ENCODE results near the gene TREH.
"Not testable (repeated sequence)": the region's sequence is repeated elsewhere in the genome, so short reads cannot be mapped to it uniquely, and the experiment has no call there.

The TREH gene

DNA sequence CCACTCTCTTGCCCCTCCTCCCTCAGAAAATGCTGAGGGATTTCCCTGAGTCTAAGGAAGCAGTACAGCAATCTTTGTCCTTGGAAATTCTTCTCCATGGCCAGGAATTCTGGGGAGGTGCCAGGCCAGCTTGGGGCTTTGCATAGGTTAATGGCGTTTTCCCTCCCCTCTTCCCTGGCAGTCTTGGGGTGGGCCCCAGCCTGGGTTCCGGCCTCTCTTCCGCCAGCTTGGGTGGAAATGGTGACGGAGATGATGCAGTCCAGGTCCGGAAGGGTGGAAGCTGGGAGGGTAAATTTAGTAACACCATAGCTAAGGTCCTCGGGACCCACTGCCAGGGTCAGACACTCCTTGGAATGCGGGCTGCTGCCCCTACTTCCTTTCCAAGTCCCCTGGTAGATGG lies 67.1 kb downstream of the TREH start:
- no peak for DNase-seq (ENCODE audit: low read depth in 2 of 2)

DNA sequence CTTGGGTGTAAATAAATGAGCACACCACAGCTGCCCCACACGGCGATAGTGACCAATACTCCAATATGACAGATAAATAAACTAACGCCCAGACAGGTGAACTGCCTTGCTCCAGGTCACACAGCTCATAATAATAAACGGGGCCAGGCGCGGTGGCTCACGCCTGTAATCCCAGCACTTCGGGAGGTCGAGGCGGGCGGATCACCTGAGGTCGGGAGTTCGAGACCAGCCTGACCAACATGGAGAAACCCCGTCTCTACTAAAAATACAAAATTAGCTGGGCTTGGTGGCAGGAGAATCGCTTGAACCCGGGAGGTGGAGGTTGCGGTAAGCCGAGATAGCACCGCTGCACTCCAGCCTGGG lies 68.0 kb downstream of the TREH start:
- not testable (repeated sequence) for DNase-seq (ENCODE audit: low read depth in 2 of 2)

DNA sequence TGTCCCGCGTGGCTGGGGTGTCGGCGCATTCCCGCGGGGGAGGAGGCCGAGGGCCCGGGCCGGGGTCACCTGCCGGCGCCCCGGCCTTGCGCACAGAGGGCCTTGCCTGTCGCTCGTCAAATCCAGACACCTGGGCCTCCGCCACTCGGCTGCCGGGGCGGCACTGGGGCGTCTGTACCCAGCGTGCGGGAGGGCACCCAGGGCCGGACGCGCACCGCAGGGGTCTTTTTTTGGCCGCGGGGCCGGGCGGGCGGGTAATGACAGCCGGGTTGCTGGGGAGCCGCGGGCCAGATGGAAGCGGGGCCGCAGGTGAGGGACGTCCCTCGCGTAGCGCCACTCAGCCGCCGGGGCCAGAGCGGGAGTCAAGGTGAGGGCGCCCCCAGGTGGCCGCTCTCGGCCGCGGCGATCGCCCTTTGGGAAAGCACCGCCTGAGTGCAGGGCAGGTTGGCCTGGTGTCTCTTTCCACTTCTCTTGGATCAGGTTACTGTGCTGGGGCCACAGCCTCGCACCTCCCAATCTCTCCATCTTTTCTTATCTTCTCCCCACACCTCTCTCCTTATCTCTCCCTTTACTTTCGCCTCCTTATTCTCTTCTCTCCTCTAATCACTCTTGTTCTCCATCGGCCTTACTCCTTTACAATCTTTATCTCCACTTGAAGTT lies 68.5 kb downstream of the TREH start:
- DNase-seq (ENCODE audit: low read depth in 2 of 2) = peak; percentile 79 to 85

DNA sequence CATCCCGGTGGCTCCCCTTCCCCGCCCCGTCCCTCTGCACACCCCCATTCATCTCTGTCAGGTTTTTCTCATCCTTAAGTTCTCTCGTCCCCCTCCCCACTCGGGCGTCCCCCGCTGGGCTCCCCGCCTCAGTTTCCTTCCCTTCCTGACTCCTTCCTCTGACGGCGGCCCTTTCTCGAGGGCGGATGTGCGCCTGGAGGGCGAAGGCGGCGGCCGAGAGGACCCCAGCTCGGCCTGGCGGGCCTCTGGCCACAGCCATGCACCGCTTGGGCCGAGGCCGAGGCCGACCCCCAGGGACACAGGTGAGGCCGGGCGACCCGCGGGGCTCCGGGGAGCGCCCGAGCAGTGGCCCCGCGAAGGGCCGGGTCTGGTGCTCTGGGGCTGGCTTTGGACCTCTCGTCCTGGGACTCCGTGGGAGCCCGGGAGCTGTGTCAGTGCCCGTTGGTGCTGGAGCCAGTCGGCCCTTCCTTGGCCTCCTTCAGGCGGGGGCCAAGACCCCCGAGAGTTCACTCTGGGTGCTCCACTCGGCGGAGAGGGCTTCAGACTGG lies 69.2 kb downstream of the TREH start:
- DNase-seq (ENCODE audit: low read depth in 2 of 2) = no peak

DNA sequence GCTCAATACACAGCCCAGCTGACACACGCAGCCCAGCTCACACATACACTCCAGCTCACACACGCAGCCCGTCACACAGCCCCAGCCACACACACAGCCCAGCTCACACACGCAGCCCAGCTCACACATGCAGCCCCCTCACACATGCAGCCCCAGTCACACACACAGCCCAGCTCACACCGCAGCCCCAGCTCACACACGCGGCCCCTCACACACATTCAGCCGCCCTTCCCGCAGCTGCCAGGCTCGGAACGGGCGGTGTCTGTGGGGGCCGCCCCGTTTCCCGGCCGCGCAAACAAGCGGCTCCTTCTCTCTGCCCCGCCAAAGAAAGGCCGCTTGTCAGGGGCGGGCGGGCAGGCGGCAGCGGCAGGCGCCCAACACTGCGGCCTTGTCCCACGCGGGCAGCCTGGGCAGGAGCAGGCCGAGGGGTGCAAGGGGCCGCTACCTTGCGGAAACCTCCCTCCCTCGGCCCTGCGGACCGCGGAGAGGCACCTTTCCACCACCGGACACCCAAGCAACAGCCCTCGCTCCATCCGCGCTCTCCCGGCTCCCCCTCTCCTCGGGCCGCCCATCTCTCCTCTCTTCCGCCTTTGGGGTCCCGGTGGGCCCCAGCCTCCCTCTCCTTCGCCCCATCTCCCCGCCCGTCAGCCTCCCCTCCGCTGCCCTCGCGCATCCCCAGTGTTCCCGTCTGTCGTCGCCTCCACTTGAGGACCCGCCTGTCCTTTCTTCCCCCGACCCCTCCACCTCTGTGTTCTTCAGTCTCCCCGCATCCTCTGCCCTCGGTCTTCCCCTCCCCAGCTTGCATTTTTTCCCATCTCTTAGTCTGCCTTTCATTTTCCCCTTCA lies 69.8 kb downstream of the TREH start:
- peak in 1 of 2 donors; percentile 15 for DNase-seq (ENCODE audit: low read depth in 2 of 2)

DNA sequence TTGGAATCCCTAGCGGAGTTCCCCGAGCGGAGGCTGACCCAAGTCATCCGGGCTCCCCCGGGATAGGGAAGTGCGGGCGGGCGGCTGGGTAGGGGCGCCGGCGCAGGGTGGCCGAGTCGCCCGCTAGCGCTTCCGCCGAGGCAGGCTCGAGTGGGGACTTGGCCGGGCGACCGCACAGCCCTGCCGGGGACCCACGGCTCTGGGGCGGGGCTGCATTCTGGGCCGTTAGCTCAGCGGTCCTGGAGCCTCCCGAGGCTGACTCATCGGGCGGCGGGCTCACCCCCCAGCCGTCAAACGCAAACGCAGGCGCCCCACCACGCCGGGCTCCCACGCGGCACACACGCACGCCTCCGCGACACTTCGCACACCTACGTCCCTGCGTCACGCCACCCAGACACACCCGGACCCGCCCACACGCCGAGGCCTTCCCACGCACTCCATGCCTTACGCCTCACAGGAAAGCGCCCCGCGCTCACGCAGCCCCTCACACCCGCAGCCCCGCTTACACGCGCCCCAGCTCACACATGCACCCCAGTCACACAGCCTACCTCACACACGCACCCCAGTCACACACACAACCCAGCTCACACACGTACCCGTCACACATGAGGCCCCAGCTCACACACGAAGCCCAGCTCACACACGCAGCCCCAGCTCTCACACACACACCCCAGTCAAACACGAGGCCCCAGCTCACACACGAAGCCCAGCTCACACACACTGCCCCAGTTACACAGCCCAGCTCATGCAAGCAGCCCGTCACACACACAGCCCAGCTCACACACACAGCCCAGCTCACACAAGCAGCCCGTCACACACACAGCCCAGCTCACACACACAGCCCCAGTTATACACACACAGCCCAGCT lies 70.9 kb downstream of the TREH start:
- DNase-seq (ENCODE audit: low read depth in 2 of 2) = peak; percentile 42 to 58

DNA sequence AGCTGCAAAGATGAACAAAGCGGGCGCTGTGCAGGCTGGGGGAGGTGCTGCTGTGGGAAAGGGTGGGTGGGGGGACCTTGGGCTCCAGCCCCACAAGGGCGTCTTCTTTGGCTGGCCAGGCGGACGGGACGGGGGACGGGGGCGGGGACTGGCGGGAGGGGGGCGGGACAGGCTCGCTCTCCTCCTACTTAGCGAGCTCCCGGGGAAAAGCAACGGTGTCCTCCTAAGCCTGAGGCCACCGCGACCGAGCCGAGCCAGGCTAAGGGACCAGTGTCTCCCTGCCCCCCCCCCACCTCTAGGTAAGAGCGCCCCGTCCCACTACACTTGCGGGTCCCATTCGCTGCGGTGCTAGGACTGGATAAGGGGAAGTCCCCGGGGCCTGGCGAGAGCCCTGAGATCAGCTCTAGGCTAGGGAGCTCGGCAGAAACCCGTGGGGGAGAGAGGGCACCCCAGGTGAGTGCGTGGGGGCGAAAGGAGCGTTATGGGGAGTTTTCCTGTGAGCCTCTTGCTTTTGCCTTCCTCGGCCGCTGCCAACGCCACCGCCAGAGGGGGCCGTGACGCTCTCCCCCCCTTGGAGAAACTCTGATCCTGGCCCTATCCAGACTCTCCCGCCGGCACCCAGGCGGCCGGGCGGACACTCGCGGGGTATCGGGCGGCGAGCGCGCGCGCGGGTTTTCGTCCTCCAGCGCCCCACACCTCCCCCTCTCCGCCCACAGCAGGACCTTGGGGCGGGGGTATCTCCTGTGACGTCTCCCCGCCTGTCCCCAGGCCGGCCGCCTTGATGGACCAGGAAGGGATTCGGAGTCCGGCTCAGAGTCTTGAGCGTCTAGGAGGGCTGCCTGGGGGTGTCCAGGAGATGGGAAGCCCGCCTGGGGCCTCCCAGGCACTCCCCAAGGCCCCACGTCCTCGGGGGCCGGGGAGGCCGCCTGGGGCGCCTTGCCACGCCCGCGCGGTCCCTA lies 71.8 kb downstream of the TREH start, which contains the start of gene PHLDB1:
TSS of gene PHLDB1 (plus strand) at position 215 of the 959 bp plus-strand sequence. CDS start 6,222 bp downstream, outside the sequence.
- peak in 1 of 2 donors; percentile 28 for DNase-seq (ENCODE audit: low read depth in 2 of 2)
